ENCODE results near the gene ZCCHC7. TPM values are rescaled to one million over a fixed set of nuclear protein-coding genes. Genes with fewer than 3 reads are reported as not detected.

Gene ZCCHC7
- total RNA-seq, 2 experiments from 2014 or later, result 76.4 to 108 TPM

GRCh38 chr9:37096628-37097027 is 23.7 kb upstream of the ZCCHC7 start:
- H2AFZ ChIP-seq (ENCODE audit: low read length), result no peak overlapping the region
- no TSS peak for BruUV-seq (replicated peaks)
- intact Hi-C loops (cut with micrococcal nuclease; ENCODE audit: unreplicated experiment), result no loop called here
- DNase-seq (ENCODE audit: low spot score), result no peak
- H3K4me3 ChIP-seq (ENCODE audit: low read depth, low read length, poor library complexity, severe bottlenecking), result no peak overlapping the region
- no peak overlapping the region for H3K27ac ChIP-seq (ENCODE audit: low read depth, low read length, poor library complexity, severe bottlenecking)
- peaks cover 24% of the 10 kb centered on the region for H3K4me1 ChIP-seq (ENCODE audit: insufficient read depth, low read length, poor library complexity, severe bottlenecking)
- POLR2A ChIA-PET, result interaction anchor here (0.6 to 1.6 kb wide), 4 partner anchors 11 to 172 kb away, joined by 3 to 8 read pairs (median 4); partner anchors contain the start of gene ZCCHC7
- H3K4me2 ChIP-seq (ENCODE audit: low read length), result no peak overlapping the region
- no peak for TF ChIP-seq CTCF (conservative IDR thresholded peaks at IDR 0.05; ENCODE audit: low read length)
- no peak for TF ChIP-seq EZH2phosphoT487 (IDR thresholded peaks at IDR 0.05; ENCODE audit: borderline replicate concordance, low read depth, low read length)
- no peaks in the 10 kb centered on the region for H4K20me1 ChIP-seq (ENCODE audit: insufficient read depth, low read length)
- H3K36me3 ChIP-seq (ENCODE audit: insufficient read depth, low read length), result peaks cover 11% of the 10 kb centered on the region
- no peaks in the 10 kb centered on the region; the same call in 1 of the 2 replicates for H3K79me2 ChIP-seq (ENCODE audit: insufficient read depth, low read depth, low read length)
- CTCF ChIA-PET (ENCODE audit: unreplicated experiment), result no interaction called here
- no peaks in the 10 kb centered on the region for H3K9me3 ChIP-seq (ENCODE audit: low read length)
- H3K9me2 ChIP-seq (ENCODE audit: insufficient read depth, low read length), result no peaks in the 10 kb centered on the region

- POLR2A ChIA-PET, result interaction anchor here (0.6 to 1.6 kb wide), 4 partner anchors 11 to 171 kb away, joined by 3 to 8 read pairs (median 4); partner anchors contain the start of gene ZCCHC7
- intact Hi-C loops (cut with micrococcal nuclease; ENCODE audit: unreplicated experiment), result no loop called here
Measured at GRCh38 chr9:37097294-37097693, 23.1 kb upstream of the ZCCHC7 start.

More at GRCh38 chr9:37097294-37097693, 23.1 kb upstream of the ZCCHC7 start:
- no TSS peak for BruUV-seq (replicated peaks)
- H3K79me2 ChIP-seq (ENCODE audit: insufficient read depth, low read depth, low read length), result no peaks in the 10 kb centered on the region
- H3K4me3 ChIP-seq (ENCODE audit: low read depth, low read length, poor library complexity, severe bottlenecking), result no peak overlapping the region
- no peak overlapping the region for H3K27ac ChIP-seq (ENCODE audit: low read depth, low read length, poor library complexity, severe bottlenecking)
- H3K36me3 ChIP-seq (ENCODE audit: insufficient read depth, low read length), result peaks cover 4% of the 10 kb centered on the region
- TF ChIP-seq CTCF (conservative IDR thresholded peaks at IDR 0.05; ENCODE audit: low read length), result no peak
- H3K4me2 ChIP-seq (ENCODE audit: low read length), result no peak overlapping the region
- no peaks in the 10 kb centered on the region for H3K9me2 ChIP-seq (ENCODE audit: insufficient read depth, low read length)
- no peaks in the 10 kb centered on the region for H3K9me3 ChIP-seq (ENCODE audit: low read length)
- no peaks in the 10 kb centered on the region for H4K20me1 ChIP-seq (ENCODE audit: insufficient read depth, low read length)
- CTCF ChIA-PET (ENCODE audit: unreplicated experiment), result no interaction called here
- H2AFZ ChIP-seq (ENCODE audit: low read length), result no peak overlapping the region
- no peak for DNase-seq (ENCODE audit: low spot score)
- H3K4me1 ChIP-seq (ENCODE audit: insufficient read depth, low read length, poor library complexity, severe bottlenecking), result peaks cover 24% of the 10 kb centered on the region

Measured in OCI-LY7 (cell line).